H1 (cell line): ENCODE measurements around the gene SELPLG. TPM values are rescaled to one million over a fixed set of nuclear protein-coding genes. Genes with fewer than 3 reads are reported as not detected.

ENCODE experiments used
- ATF2 ChIP-seq: IDR thresholded peaks from 2 replicates; pipeline ENCODE4 v1.6.1; 2012; ENCODE audit warnings: low read length, inconsistent platforms
- EGR1 ChIP-seq: IDR thresholded peaks from 2 replicates; pipeline ENCODE4 v1.6.1; 2011; ENCODE audit warnings: low read depth, low read length, borderline replicate concordance
- FOSL1 ChIP-seq: IDR thresholded peaks from 2 replicates; pipeline ENCODE4 v1.6.1; 2011; ENCODE audit warnings: mild to moderate bottlenecking, low read depth, low read length, moderate library complexity; ENCODE audit not compliant: insufficient read depth
- polyA plus RNA-seq, 7 experiments: library from polyadenylated mRNA; depleted of rRNA in 3 of 7; stranded (reverse) in 5 of 7; unstranded in 2 of 7; fragments of >200 nt in 5 of 7; fragments of 200-250 nt in 2 of 7; gene quantifications; 1 replicate in 5 of 7; 2 replicates in 1 of 7; 4 replicates in 1 of 7; pipeline versions ENCODE4 v1.2.1 to v1.2.3, GENCODE V29; 2011 to 2013; ENCODE audit warnings: missing spikeins in 2 of 7, mixed read lengths in 2 of 7
- total RNA-seq: library from RNA; stranded (reverse); fragmentation: NEBNext Ultra II Directional; extraction: Animal tissue kit (Norgen Biotek cat#: 25700); gene quantifications from 2 replicates; pipeline ENCODE4 v1.2.1, GENCODE V29; 2021

The SELPLG gene
- total and polyA plus RNA-seq, 2 of the 8 experiments (the other 6 are each of a cell fraction or from before 2014, with no cell fraction given), result 0.18 TPM; not detected in 1

- TF ChIP-seq ATF2 (no peak), FOSL1 (no peak), EGR1 (no peak)
Observed at GRCh38 chr12:108629151-108629550, 4.5 kb downstream of the SELPLG start (continued).
